ENCODE results near the gene SEL1L2.

DNA sequence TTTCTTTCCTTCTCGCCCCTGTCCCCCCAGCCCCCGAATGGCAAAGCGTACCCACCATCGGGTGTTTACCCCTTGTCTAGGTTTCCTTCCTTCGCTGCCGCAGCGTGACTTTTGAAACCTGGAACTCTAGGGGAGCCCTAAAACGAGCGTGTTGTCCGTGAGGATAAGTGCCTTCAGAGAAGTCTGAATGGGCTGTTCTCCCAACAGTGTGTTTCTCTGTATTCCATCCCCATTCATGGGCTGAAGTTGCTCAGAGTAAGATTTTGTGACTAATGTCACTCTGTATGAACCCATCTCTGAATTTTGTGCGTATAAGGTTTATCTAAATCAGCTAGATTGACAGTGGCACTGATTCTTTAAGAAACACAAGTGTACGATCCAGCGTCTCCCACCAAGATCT, 5.9 kb upstream of the SEL1L2 start:
- TF ChIP-seq CTCF (IDR thresholded peaks at IDR 0.05) = no peak
- no peak for TF ChIP-seq TP53 (CRISPR knock-in tag; IDR thresholded peaks at IDR 0.05)
- TF ChIP-seq RAD21 (conservative IDR thresholded peaks at IDR 0.05 in 1 of 2, IDR thresholded peaks at IDR 0.05 in 1 of 2) = no peak
- TF ChIP-seq POLR2A (IDR thresholded peaks at IDR 0.05; ENCODE audit: low read length) = no peak
- no peak for TF ChIP-seq CHD2 (IDR thresholded peaks at IDR 0.05; ENCODE audit: low read length, partially characterized antibody)
- no peak for TF ChIP-seq RFX5 (IDR thresholded peaks at IDR 0.05)
- no peak for TF ChIP-seq EHMT2 (IDR thresholded peaks at IDR 0.05; ENCODE audit: low read depth)
- no peak for TF ChIP-seq KDM1A (IDR thresholded peaks at IDR 0.05; ENCODE audit: low read depth)
